ENCODE measurements around the gene EMC6. TPM values are rescaled to one million over a fixed set of nuclear protein-coding genes. Genes with fewer than 3 reads are reported as not detected.

The EMC6 gene
- total and polyA plus RNA-seq, 2 of the 13 experiments (the other 11 are each of a cell fraction or from before 2014, with no cell fraction given): 45.1 to 47.7 TPM

GRCh38 chr17:3636154-3636907, 32.3 kb upstream of the EMC6 start, which contains the start of the genes CTNS and SHPK (continued):
- no peak for TF ChIP-seq ZHX2 (IDR thresholded peaks at IDR 0.05; ENCODE audit: low read depth)
- no peak for TF ChIP-seq ZHX2 (CRISPR knock-in tag; IDR thresholded peaks at IDR 0.05; ENCODE audit: borderline replicate concordance)
- 0 out of 2 replicates have a peak, but pooled peaks have one; percentile 30 for TF ChIP-seq KLF15 (CRISPR knock-in tag; IDR thresholded peaks at IDR 0.05; ENCODE audit: borderline replicate concordance)
- TF ChIP-seq ATF2 (CRISPR knock-in tag; IDR thresholded peaks at IDR 0.05): peak; percentile 61; the same call in 1 of the 2 replicates
- TF ChIP-seq SMAD1 (CRISPR knock-in tag; IDR thresholded peaks at IDR 0.05; ENCODE audit: borderline replicate concordance, low read depth): no peak; the same call in 1 of the 2 replicates
- TF ChIP-seq BHLHE40 (IDR thresholded peaks at IDR 0.05; ENCODE audit: low read length): peak; percentile 35; the same call in 1 of the 2 replicates
- TF ChIP-seq STAG1 (CRISPR knock-in tag; IDR thresholded peaks at IDR 0.05): 0 out of 2 replicates have a peak, but pooled peaks have one; percentile 8
- TF ChIP-seq ARNT2 (CRISPR knock-in tag; IDR thresholded peaks at IDR 0.05; ENCODE audit: low read depth): peak; percentile 87
- no peak for TF ChIP-seq ZNF512B (CRISPR knock-in tag; IDR thresholded peaks at IDR 0.05; ENCODE audit: borderline replicate concordance)
- TF ChIP-seq CHCHD3 (CRISPR knock-in tag; IDR thresholded peaks at IDR 0.05): no peak
- TF ChIP-seq ZNF207 (IDR thresholded peaks at IDR 0.05; ENCODE audit: borderline replicate concordance): no peak
- TF ChIP-seq HINFP (CRISPR knock-in tag; IDR thresholded peaks at IDR 0.05; ENCODE audit: low read depth): no peak; the same call in 1 of the 2 replicates
- TF ChIP-seq FOXJ3 (CRISPR knock-in tag; IDR thresholded peaks at IDR 0.05; ENCODE audit: borderline replicate concordance): no peak
- TF ChIP-seq ZNF12 (CRISPR knock-in tag; IDR thresholded peaks at IDR 0.05): no peak
- no peak for TF ChIP-seq ATF5 (CRISPR knock-in tag; IDR thresholded peaks at IDR 0.05; ENCODE audit: low read depth)
- no peak for TF ChIP-seq ADNP (CRISPR knock-in tag; IDR thresholded peaks at IDR 0.05)

Measured in HepG2 (cell line).